ENCODE data around the gene EID2. TPM values are rescaled to one million over a fixed set of nuclear protein-coding genes. Genes with fewer than 3 reads are reported as not detected.

The EID2 gene
- total and polyA plus RNA-seq, 2 of the 8 experiments (the other 6 are each of a cell fraction or from before 2014, with no cell fraction given): 7.8 to 29.6 TPM

DNA sequence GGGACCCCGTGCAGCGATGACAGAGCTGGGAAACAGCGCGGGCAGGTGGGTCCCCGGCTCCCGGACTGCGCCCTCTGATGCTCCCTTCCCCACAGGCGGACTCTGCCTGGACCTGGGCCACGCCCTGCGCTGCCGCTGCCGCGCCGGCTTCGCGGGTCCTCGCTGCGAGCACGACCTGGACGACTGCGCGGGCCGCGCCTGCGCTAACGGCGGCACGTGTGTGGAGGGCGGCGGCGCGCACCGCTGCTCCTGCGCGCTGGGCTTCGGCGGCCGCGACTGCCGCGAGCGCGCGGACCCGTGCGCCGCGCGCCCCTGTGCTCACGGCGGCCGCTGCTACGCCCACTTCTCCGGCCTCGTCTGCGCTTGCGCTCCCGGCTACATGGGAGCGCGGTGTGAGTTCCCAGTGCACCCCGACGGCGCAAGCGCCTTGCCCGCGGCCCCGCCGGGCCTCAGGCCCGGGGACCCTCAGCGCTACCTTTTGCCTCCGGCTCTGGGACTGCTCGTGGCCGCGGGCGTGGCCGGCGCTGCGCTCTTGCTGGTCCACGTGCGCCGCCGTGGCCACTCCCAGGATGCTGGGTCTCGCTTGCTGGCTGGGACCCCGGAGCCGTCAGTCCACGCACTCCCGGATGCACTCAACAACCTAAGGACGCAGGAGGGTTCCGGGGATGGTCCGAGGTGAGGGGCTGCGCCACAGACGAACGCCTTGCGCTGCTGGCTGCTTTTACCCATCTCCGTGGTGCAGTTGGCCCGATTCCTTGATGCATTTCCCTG, 32.8 kb downstream of the EID2 start (continued):
- TF ChIP-seq NRF1 (IDR thresholded peaks at IDR 0.05; ENCODE audit: low read depth, low read length) (peak; percentile 41), CTBP2 (IDR thresholded peaks at IDR 0.05; ENCODE audit: borderline replicate concordance, insufficient read depth, insufficient read length, low read length) (no peak), KDM4A (IDR thresholded peaks at IDR 0.05; ENCODE audit: low read depth, low read length, severe bottlenecking) (peak; percentile 97), RBBP5 (IDR thresholded peaks at IDR 0.05; ENCODE audit: borderline replicate concordance, low read depth, low read length) (0 out of 2 replicates have a peak, but pooled peaks have one; percentile 49), TEAD4 (IDR thresholded peaks at IDR 0.05; ENCODE audit: low read depth, low read length) (peak; percentile 37; the same call in 1 of the 2 replicates), SIN3A (conservative IDR thresholded peaks at IDR 0.05 in 1 of 2, IDR thresholded peaks at IDR 0.05 in 1 of 2; ENCODE audit: low read depth in 1 of 2, low read length in 2 of 2) (peak in 1 of 2 experiments; percentile 42; a peak in 2 of 4 replicates), SUZ12 (IDR thresholded peaks at IDR 0.05; ENCODE audit: low read length) (peak; percentile 54; the same call in 1 of the 2 replicates)
- TF ChIP-seq, protein P1, sequence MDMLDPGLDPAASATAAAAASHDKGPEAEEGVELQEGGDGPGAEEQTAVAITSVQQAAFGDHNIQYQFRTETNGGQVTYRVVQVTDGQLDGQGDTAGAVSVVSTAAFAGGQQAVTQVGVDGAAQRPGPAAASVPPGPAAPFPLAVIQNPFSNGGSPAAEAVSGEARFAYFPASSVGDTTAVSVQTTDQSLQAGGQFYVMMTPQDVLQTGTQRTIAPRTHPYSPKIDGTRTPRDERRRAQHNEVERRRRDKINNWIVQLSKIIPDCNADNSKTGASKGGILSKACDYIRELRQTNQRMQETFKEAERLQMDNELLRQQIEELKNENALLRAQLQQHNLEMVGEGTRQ (IDR thresholded peaks at IDR 0.05; ENCODE audit: low read length): peak; percentile 36; the same call in 1 of the 2 replicates
